GM18870 (cell line): ENCODE measurements around the gene NF1.
"Not testable (repeated sequence)": the region's sequence is repeated elsewhere in the genome, so short reads cannot be mapped to it uniquely, and the experiment has no call there.

Source experiments
- ATAC-seq: cut with Tn5 transposase; IDR thresholded peaks from one replicate; pipeline ENCODE4 v1.9.1; 2021; ENCODE audit warnings: moderate library complexity; ENCODE audit not compliant: unreplicated experiment

NF1 gene

DNA sequence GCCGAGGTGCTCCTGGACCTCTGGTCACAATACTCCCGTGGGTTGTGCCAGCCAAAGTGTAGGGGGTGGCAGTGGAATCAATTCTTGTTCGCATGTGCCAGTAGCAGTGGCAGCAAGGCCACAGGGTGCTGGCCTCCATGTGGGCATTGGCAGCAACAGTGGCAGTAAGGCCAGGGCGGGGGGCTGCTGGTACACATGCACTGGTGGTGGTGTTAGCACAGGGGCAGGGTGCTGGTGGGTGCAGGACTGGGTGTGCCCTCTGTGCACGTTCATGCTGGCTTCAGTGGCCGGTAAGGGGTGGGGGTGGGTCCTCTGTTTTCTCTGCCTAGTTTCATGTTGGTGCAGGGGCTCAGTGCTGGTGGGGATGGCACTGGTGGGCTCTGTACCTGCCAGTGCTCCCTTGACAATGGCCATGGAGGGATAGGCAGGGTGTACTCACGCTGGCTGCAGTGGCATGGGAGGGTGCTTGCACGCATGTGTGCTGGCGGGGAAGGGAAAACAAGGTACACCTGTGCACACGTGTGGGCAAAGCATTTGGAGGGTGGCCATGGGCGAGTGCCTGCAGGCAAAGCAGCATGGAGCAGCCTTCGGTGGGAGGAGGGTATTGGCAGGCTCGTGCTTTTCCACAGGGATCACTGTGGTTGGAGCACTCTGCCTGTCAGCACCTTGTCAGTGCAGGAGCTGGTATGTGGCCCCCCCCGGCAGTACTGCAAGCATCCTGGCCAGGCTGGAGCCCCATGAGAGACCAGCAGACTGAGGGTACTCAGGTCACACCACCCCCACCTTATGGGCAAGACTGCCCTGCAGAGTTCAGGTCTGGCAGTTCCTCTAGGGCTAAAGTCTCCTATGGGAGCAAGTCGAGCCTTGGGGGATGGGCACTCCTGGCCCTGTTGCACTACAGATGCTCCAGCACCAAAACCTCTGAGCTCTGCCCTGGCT, 35.8 kb downstream of the NF1 start:
- no peak for ATAC-seq

DNA sequence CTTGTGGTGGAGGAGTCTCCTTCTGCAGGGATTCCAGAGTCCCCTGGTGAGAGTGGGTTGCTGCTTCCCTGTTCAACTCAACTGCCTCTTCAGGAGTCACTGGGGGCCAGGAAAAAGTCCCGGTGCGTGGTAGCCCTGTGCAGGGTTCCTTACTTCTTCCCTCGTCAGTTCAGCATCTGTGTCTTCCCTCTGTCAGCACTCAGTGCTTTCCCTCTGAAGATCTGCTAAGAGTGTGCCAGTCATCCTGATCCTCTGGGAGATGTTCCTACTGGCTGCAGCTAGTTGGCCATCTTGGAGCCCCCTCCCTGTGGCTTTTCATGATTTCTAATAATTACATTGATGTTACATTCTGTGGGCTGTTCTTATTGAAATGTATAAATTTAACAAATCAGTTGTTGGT, 36.5 kb downstream of the NF1 start:
- no peak for ATAC-seq

DNA sequence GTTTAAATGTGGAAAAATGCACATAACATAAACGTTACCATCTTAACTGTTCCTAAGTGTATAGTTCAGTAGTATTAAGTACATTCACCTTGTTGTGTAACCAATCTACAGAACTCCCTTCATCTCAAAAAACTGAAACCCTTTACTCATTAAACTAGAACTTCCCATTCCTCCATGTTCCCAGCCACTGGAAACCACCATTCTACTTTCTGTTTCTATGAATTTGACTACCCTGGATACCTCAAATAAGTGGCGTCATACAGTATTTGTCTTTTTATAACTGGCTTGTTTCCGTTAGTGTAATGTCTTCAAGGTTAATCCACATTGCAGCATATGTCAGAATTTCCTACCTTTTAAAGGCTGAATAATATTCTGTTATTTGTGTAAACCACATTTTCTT, 38.2 kb downstream of the NF1 start:
- ATAC-seq = no peak

DNA sequence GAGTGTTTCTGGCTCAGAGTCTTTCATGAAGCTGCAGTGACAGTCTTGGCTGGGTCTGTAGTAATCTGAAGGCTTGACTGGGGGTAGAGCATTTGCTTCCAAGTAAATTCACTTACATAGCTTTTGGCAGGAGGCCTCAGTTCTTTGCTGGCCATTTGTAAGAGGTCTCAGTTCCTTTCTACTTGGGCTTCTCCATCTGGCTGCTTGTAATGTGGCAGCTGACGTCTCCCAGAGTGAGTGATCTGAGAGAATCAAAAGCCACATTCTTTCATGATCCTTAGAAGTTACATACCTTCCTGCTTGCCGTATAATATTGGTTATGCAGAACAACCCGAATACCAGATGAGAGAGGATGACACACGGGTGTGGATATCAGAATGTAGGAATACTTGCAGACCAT, 39.8 kb downstream of the NF1 start:
- ATAC-seq = no peak

DNA sequence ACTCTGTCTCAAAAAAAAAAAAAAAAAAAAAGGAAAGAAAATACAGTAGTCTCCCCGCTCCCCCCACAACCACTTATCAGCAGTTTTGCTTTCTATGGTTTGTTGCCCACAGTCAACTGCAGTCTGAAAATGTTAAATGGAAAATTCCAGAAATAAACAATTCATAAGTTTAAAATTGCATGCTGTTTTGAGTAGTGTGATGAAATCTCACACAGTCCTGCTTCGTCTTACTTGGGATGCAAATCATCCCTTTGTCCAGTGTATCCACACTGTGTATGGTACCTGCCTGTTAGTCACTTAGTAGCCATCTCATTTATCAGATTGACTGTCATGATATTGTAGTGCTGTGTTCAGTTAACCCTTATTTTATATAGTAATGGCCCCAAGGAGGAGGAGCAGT, 41.5 kb downstream of the NF1 start:
- ATAC-seq = no peak

DNA sequence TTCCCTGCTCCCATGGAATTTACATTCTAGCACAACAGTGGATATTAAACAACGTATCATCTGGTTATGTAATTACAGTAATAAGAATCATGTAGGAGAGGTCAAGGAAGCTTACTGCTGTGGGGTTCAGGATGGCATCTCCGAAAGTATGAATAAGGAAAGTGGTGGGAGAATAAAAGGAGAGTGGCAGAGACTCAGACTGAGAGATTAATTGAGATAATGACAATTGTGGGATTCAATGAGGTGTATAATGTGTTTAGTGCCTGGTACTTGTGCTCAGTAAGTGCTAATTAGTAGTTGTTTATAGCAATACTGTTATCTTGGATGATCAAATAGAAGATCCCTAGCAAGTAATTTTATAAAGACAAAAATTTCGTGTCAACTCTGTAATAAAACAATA, 45.3 kb downstream of the NF1 start:
- ATAC-seq = no peak

DNA sequence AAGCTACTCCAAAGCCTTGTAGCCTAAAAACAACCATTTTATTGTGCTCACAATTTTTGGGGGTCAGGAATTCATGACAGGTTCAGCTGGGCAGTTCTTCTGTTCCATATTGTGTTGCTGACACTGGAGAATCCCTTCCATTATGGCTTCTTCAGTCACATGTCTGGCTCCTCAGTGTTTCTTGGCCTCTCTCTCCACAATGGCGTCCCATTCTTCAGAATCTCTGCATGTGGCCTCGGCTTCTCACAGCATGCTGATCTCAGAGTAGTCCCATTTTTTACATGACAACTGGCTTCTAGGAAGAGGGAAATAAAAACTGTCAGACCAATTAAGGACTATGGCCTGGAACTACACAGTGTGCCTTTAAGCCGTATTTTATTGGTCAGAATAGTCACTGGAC, 49.7 kb downstream of the NF1 start:
- no peak for ATAC-seq

DNA sequence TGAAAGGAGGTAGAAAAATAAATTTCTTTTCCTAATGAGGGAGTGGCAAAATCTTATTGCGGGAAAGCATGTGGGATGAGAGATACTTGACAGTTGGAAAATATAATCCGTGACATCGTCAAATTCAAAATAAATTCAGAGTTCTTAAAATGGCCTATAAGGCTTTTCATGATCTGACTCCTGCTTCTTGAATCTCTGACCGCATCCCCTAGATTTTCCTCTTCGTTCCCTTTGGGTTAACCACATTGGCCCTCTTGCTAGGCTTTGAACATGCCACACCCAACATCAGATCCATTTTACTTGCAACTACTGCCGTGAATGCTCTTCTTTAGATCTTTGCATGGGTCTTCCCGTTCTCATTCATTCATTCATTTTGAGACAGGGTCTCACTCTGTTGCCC, 50.1 kb downstream of the NF1 start:
- ATAC-seq = no peak

DNA sequence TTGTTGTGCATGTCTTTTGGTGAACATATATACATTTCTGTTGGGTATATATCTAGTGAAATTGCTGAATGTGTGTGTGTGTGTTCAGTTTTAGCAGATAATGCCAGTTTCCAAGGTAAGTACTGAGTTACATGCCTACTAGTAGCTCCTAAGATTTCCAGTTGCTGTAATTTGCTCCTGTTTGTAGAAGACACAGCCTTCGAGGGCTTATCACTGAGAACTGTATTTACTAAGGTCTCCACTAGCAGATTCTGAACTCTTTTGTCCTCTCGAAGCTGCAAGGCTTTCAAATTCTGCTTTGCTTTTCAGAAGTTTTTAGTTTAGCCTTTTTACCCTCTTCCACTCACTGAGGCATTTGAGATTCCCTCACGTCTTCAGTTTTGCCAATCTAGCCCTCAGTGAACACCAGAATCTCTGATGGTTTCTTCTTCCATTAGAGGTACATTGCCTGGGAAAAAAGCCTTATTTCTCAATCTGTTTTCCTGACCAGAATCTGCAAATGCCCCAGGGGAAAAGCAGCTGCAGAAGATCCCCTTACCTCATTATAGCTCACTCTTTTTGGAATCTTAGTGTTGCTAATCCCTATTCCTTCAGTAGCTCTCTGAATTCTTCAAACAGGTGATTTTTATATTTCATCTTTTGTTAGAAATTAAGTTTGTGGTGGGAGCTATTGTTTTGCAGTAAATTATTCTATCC, 52.9 kb downstream of the NF1 start:
- ATAC-seq = no peak

DNA sequence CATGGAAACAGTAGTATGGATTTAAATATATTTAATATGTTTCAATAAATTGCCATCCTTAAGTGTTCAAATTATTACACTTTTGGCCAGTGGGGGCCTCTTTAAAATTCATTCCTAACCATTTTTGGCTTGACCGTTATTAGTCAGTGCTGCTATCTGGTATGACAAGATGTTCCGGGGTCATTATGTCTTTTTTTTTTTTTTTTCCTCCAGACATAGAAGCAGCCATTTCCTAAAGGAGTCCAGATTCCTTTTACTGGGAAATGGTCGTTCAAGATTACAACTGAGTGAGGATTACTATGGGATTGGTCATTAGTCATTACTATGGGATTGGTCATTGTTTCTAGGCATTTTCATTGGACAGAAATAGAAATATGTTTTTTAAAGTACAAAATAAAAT, 53.4 kb downstream of the NF1 start:
- no peak for ATAC-seq

DNA sequence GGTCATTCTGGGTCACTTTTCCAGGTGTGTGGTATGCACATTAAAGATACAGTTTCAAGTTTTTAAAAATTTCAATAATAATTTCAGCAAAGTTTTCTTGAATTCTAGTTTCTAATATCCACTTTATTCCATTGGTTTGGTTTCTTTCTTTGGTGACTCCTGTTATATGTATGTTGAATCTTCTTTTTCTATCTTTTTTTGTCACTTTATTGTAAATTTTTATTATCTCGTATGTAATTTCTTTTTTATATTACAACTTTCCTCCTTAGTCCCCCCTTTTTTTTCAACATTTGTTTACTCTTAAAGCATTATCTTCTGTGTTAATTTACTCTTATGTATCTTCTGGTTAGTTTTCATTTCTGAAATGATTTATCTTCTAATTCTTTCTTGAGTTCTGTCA, 57.5 kb downstream of the NF1 start:
- ATAC-seq = no peak

DNA sequence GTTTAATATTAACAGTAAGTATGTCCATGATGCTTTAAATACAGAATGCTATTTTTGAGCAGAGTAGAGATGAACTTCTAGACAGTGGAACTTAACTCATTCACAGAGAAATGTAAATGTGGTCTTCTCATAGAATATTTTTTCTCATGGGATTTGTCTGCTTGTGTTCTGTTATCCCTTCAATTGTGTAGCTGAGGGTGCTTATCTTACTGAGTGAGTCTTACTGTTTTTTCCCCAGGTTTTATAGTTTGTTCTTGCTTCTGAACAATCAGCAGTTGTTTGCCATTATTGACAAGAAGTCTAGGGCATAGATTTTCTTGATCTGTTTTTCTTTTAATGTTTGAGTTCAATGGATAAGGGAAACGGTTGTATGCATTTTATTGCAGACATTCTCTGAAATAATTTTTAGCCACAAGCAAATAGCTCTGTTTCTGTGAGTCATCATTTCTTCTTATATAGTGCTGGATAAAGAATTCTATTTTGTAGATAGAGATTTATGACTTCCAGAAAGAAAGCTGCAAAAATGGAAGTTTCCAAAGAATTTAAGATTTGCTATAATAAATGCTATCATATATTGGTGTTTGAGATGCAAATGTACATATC, 60.5 kb downstream of the NF1 start:
- no peak for ATAC-seq

DNA sequence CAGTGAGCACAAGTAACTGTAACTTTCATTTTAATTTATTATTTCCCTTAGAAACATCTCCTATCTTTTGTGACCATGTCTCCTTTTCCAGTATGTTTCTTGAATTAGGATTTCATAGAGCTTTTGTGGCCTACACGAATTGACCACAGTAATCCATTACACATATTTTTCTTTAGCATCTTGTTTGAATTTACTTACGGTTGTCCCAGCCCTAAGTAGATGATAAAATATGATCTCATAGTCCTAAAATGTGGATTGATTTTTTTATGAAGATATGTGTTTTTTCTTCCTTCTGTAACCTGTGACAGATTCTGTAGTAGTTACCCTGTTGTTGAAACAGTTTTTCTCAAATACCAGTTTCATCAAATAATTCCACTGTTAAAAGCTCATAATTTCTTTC, 61.5 kb downstream of the NF1 start:
- no peak for ATAC-seq

DNA sequence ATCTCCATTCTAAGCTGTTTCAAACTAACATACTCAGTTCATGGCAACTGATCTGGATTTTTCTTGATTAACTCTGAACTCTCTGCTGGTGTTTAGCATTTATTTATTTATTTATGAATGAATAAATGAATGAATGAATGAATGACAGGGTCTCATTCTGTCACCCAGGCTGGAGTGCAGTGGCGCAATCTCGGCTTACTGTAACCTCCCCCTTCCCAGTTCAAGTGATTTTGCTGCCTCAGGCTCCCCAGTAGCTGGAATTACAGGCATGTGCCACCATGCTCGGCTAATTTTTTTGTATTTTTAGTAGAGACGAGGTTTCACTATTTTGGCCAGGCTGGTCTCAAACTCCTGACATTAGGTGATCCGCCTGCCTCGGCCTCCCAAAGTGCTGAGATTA, 62.1 kb downstream of the NF1 start:
- not testable (repeated sequence) for ATAC-seq

DNA sequence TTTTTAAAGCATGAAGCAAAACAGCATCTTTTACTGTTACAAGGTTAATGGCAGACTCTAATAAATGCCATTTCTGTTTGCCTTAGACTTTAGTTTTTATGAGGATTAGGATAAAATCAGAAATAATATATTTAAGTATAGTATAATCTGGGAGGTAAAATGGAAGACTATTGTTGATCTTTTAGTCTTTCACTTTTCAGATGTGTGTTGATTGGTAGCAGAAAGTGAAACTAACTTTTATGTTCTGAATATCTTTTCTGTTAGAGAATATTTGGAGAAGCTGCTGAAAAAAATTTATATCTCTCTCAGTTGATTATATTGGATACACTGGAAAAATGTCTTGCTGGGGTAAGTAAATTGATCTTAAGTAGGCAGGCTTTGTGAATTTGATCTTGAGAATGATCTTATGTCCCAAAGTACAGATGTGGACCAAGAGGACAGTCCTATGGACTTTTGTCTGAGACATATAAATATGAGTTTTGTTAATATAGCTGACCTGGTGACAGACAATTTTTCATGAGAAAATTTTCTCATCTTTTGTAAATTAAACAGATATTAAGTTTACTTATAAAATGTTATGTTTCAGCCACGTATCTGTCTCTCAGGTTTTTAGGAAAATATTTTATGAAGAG, 64.1 kb downstream of the NF1 start:
- ATAC-seq = no peak

DNA sequence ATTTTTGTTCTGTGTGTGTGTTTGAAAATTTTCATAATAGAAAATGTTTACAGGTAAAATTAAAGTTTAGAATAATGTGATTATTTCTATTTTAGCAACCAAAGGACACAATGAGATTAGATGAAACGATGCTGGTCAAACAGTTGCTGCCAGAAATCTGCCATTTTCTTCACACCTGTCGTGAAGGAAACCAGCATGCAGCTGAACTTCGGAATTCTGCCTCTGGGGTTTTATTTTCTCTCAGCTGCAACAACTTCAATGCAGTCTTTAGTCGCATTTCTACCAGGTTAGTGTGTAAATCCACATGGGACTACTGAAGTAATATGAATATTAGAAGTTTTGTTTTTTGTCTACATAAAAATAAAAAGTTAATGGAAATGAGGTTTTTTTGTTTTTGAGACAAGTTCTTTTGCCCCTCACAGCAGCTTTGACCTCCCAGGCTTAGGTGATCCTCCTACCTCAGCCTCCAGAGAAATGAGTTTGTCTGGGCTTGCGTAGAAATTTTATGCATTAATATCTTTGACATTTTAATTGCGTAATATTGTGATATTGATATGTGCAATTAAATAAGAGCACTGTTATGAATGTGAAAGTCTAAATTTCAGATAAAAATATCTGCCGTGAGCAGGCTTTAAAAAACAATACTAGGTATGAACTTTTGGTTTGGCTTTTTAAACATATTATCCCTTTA, 68.5 kb downstream of the NF1 start:
- ATAC-seq = no peak

DNA sequence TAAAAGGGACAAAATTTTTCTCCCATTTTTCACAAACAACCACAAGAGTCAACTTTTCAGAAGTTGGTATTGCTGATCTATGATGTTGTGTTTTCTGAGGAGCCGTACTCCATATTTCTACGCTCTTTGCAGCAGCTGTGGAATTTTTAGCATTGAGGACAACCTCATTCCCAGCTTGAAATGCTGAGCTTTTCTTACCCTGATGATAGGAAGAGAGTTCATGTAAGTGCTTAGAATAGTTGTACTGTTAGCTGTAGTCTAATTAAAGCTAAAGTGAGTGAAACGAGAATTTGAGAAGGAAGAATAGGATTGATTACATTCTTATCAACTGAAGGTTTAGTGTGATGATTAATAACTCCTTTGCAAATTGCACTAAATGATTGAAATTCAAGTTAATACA, 72.3 kb downstream of the NF1 start:
- no peak for ATAC-seq

DNA sequence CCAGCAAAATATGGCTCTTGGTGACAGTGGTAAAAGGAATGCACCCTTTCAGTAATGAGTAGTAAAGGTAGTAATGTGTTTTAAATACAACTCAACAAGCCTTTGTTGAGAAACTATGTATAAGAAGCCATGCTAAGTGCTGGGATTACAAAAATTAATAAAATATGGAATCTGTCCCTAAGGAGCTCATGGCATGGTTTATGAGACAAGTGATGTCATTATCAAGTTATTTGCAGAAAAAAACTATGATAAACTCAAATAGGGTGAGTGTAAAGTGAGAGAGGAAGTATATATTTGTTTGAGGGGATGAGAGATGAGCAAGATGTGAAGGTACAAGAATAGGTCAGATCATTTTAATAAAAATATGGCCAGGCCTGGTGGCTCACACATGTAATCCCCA, 76.9 kb downstream of the NF1 start:
- no peak for ATAC-seq

DNA sequence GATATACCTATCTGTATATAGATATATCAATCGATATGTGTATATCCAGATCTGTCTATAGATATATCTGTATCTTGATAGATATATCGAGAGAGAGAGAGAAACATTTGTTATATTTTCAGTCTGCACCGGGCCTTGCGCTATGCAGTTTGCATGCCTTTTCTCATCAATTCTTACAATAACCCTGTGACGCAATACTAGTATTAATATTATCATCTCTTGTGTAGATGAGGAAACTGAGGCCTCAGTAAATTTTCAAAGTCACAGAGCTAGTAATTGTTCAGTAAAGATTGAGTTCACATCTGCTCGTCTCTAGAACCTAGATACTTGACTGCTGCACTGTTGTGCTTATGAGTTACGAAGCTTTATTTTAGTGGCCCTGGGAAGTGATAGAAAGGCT, 77.6 kb downstream of the NF1 start:
- ATAC-seq = no peak

DNA sequence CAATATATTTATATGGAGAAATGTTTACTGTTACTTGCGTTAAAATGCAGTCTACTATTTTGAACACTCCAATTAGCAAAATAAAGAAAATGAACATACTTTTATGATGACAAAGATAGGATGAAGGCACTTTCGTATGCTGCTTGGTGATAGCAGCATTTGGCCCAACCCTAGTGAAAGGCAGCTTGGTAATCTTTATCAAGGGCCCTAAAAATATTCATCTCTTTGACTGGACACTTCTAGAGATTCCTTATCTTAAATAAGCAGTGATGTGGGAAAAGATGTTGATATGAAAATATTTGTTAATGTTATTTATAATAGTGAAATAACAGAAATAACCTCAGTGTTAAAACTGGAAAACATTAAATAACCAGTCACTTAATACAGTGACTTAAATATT, 79.4 kb downstream of the NF1 start:
- no peak for ATAC-seq

DNA sequence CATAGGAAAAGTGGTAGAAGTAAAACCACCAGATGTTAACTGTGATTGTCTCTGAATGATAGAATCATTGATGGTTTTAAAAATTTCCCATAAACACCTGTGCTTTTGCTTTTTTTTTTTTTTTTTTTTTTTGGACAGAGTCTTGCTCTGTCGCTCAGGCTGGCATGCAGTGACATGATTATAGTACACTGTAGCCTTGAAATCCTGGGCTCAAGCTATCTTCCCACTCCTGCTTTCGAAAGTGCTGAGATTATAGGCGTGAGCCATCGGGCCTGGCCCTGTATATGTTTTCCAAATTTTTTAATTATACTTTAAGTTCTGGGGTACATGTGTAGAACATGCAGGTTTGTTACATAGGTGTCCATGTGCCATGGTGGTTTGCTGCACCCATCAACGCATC, 80.5 kb downstream of the NF1 start:
- no peak for ATAC-seq
